OCI-LY1 (cell line): ENCODE data around the gene LAMA5.

ENCODE experiments used
- EZH2 ChIP-seq: fragments of 200-600 bp; sonication (generic), shearing (Covaris generic); IDR thresholded peaks from 2 replicates; pipeline ENCODE4 v1.8.0; 2017; ENCODE audit warnings: borderline replicate concordance, mixed run types, mild to moderate bottlenecking, antibody characterized with exemption, low read length, moderate library complexity, mixed read lengths
- TF ChIP-seq, protein P1 (sequence below): fragments of 200-600 bp; sonication (generic), shearing (Covaris generic); IDR thresholded peaks from 2 replicates; pipeline ENCODE4 v1.5.1; 2017; ENCODE audit warnings: mild to moderate bottlenecking, antibody characterized with exemption, low read length, moderate library complexity, mixed read lengths

GRCh38 chr20:62273416-62273815 lies 93.7 kb downstream of the LAMA5 start:
- no peak for TF ChIP-seq EZH2
- TF ChIP-seq, protein P1, sequence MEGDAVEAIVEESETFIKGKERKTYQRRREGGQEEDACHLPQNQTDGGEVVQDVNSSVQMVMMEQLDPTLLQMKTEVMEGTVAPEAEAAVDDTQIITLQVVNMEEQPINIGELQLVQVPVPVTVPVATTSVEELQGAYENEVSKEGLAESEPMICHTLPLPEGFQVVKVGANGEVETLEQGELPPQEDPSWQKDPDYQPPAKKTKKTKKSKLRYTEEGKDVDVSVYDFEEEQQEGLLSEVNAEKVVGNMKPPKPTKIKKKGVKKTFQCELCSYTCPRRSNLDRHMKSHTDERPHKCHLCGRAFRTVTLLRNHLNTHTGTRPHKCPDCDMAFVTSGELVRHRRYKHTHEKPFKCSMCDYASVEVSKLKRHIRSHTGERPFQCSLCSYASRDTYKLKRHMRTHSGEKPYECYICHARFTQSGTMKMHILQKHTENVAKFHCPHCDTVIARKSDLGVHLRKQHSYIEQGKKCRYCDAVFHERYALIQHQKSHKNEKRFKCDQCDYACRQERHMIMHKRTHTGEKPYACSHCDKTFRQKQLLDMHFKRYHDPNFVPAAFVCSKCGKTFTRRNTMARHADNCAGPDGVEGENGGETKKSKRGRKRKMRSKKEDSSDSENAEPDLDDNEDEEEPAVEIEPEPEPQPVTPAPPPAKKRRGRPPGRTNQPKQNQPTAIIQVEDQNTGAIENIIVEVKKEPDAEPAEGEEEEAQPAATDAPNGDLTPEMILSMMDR = no peak
